SK-N-MC (cell line): Measurements from ENCODE around the gene GRIK3.

Source experiments
- DNase-seq: peaks from one replicate; pipeline ENCODE4 v3.0.0-alpha.2; 2011; ENCODE audit warnings: low read depth, low spot score
- H3K27ac ChIP-seq: fragments of 200-600 bp; sonication (generic); 2 replicates; pipeline ENCODE4 v1.5.1; 2016; ENCODE audit warnings: mixed run types
- H3K36me3 ChIP-seq: fragments of 200-600 bp; sonication (generic); 2 replicates; pipeline ENCODE4 v1.6.1; 2017; ENCODE audit warnings: antibody characterized with exemption, low read length, mixed read lengths; ENCODE audit not compliant: insufficient read depth
- H3K4me3 ChIP-seq: fragments of 200-600 bp; sonication (generic); 2 replicates; pipeline ENCODE4 v1.5.1; 2016
- H3K9ac ChIP-seq: fragments of 200-600 bp; sonication (generic); 2 replicates; pipeline ENCODE4 v1.8.0; 2017; ENCODE audit warnings: mixed run types, mixed read lengths; ENCODE audit not compliant: insufficient read length
- H3K9me3 ChIP-seq: fragments of 200-600 bp; sonication (generic); 2 replicates; pipeline ENCODE4 v1.6.1; 2017; ENCODE audit warnings: low read depth, mild to moderate bottlenecking, antibody characterized with exemption, low read length, moderate library complexity, mixed read lengths
- EZH2 ChIP-seq: fragments of 200-600 bp; sonication (generic); IDR thresholded peaks from one replicate; pipeline ENCODE4 v1.6.1; 2017; ENCODE audit warnings: antibody characterized with exemption
- FOXP2 ChIP-seq: optimal IDR thresholded peaks from 2 replicates; pipeline ENCODE3; 2011; ENCODE audit warnings: mild to moderate bottlenecking, moderate library complexity; ENCODE audit not compliant: insufficient read depth; ENCODE audit errors: extremely low read length, control extremely low read depth
- POLR2AphosphoS5 ChIP-seq: IDR thresholded peaks from 2 replicates; pipeline ENCODE4 v1.6.1; 2012; ENCODE audit warnings: mild to moderate bottlenecking, low read depth, low read length, borderline replicate concordance

GRIK3 gene

DNA sequence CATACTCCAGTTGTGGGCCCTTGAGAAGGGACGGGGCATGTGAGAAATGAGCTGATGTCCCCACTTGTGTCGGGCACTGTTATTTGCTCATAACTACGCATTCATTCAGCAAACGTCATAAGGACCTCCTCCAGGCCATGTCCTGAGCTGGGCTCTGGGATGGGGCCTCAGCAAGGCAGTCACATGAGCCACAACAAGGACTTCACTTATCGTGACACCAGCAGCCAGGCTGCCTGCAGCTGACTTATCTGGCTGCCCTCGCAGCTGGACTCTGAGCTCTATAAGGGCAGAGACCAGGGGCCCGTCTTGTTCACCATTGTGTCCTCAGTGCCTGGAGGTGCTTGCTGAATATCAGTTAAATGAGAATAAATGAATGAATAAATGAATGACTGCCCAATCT is 37.5 kb upstream of the GRIK3 start:
- H3K9me3 ChIP-seq: no peaks in the 10 kb centered on the region
- no peak for DNase-seq
- no peak overlapping the region for H3K9ac ChIP-seq
- TF ChIP-seq POLR2AphosphoS5 (no peak), FOXP2 (no peak), EZH2 (no peak)
- H3K36me3 ChIP-seq: no peaks in the 10 kb centered on the region
- H3K4me3 ChIP-seq: no peak overlapping the region
- no peak overlapping the region for H3K27ac ChIP-seq

DNA sequence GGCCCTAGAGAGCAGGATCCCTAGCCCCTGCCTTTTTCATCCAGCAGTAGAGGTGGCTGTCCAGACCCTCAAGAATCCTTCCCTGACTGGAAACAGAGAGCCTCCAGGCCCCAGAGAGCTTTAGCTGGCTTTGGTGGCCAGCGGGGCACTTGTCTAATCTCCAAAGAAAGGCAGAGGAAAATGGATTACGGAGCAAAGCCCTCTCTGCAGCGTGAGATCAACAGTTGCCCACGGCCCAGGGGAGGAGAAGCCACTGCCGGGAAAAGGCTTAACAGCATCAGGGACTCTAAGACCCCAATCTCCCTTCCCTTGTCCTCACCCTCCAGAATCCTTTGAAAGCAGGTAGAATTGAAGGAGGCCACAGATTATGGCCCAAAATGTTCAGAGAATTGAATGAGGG is 35.8 kb upstream of the GRIK3 start:
- no peaks in the 10 kb centered on the region for H3K9me3 ChIP-seq
- TF ChIP-seq EZH2: no peak
- TF ChIP-seq FOXP2: no peak
- no peak for TF ChIP-seq POLR2AphosphoS5
- no peak for DNase-seq
- no peaks in the 10 kb centered on the region for H3K36me3 ChIP-seq
- H3K4me3 ChIP-seq: no peak overlapping the region
- no peak overlapping the region for H3K27ac ChIP-seq
- no peak overlapping the region for H3K9ac ChIP-seq

DNA sequence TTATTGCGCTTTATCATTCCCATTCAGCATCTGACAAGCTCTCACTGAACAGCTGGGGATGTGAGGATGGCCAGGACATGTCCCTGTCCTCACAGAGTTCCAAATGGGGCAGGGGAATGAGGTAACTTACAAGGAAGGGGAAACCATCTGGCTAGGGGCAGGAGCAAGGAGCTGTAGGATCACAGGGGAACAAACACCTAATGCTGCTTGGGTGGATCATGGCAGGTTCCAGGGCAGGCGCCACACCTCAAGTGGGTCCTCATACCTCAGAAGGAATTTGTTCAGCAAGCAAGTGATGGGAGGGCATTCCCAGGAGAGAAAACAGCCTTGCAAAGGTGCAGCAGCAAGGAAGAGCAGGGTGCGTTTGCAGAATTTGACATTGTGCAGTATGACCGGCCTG is 35.1 kb upstream of the GRIK3 start:
- H3K9ac ChIP-seq: no peak overlapping the region
- no peak overlapping the region for H3K27ac ChIP-seq
- no peaks in the 10 kb centered on the region for H3K36me3 ChIP-seq
- DNase-seq: no peak
- H3K4me3 ChIP-seq: no peak overlapping the region
- no peak for TF ChIP-seq POLR2AphosphoS5
- no peak for TF ChIP-seq FOXP2
- TF ChIP-seq EZH2: no peak
- no peaks in the 10 kb centered on the region for H3K9me3 ChIP-seq

DNA sequence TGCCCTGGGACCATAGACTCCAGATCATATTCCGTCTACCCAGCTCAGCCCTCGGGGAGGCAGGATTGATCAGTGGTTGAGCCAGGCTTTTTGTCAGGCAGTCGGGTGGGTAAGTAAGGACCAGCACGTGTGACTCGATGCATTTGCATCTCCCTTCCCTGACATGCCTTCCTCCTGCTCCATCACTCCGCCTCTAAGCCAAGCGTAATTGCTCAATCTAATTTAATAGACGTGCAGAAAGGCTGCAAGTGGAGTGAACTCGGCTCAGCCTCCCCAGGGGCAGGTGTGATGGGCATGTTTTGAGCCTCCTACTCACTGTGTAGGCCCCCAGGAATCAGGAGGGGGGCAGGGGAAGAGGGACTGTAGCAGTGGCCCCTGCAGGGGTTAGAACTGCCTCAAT is 34.6 kb upstream of the GRIK3 start:
- TF ChIP-seq POLR2AphosphoS5 (no peak), EZH2 (no peak), FOXP2 (no peak)
- no peak for DNase-seq
- Histone ChIP-seq H3K4me3 (no peak overlapping the region), H3K27ac (no peak overlapping the region), H3K9me3 (no peaks in the 10 kb centered on the region), H3K9ac (no peak overlapping the region), H3K36me3 (no peaks in the 10 kb centered on the region)

DNA sequence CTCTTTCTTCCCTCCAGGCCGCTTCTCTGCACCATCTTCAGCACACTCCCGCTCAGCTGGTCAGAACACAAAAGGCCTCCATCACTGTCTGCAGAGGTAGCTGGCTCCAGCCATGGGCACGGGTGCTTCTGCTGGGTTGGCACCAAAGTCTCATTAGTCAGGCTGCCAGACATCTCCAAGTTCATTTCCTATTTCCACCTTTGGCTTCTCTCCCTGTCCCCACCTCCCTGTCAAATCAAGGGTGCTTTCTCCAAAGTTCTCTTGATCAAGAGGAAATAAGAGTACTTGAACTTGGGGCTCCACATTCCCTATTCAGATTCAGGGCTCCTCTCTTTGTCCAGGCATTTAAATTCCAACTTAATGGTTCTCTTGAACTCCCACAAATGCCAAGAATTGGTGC is 33.9 kb upstream of the GRIK3 start:
- Histone ChIP-seq H3K4me3 (no peak overlapping the region), H3K27ac (no peak overlapping the region), H3K9ac (no peak overlapping the region), H3K9me3 (no peaks in the 10 kb centered on the region), H3K36me3 (no peaks in the 10 kb centered on the region)
- TF ChIP-seq FOXP2: no peak
- no peak for TF ChIP-seq POLR2AphosphoS5
- no peak for TF ChIP-seq EZH2
- no peak for DNase-seq

DNA sequence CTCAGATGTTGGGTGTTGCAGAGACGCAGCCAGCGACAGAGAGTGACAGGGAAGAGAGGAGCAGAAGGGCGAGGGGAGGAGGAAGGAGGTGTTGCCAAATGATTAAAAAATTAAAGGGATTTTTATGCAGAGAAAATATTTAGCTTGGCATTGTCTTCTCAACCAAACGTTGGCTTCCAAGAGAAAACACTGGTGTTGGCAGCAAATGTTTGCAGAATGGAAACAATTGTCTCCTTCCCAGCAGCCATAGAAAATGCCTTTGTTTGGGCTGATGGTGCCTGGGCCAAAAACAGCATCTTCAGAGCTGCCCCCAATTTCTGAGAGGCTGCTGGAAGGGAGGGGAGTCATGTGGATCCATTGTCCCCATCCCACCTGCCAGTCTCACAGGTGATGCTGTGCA is 29.7 kb upstream of the GRIK3 start:
- no peak overlapping the region for H3K9ac ChIP-seq
- DNase-seq: no peak
- no peaks in the 10 kb centered on the region for H3K36me3 ChIP-seq
- no peak for TF ChIP-seq EZH2
- TF ChIP-seq POLR2AphosphoS5: no peak
- TF ChIP-seq FOXP2: no peak
- H3K27ac ChIP-seq: no peak overlapping the region
- H3K4me3 ChIP-seq: no peak overlapping the region
- no peaks in the 10 kb centered on the region for H3K9me3 ChIP-seq

DNA sequence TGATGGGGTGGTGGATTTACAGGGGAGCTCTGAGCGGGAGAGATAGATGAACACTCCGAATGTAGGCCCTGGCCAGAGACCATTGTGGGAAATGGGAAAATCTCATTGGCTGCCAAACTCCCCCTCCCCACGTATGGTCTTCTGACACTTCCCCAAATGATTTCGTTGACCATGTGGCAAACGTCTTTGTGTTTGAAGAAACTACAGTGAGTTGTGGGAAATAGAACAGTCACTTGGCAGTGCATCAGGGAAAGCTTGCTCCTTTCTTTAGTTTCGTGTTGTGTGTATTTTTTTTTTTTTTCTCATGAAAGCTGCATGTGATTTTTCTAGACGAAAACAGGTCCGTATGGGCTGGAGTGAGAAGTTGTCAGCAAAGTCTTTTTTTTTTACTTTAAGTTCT is 25.0 kb upstream of the GRIK3 start:
- no peaks in the 10 kb centered on the region for H3K36me3 ChIP-seq
- no peak for DNase-seq
- TF ChIP-seq POLR2AphosphoS5: no peak
- TF ChIP-seq FOXP2: no peak
- TF ChIP-seq EZH2: no peak
- H3K4me3 ChIP-seq: no peak overlapping the region
- no peak overlapping the region for H3K9ac ChIP-seq
- H3K9me3 ChIP-seq: no peaks in the 10 kb centered on the region
- H3K27ac ChIP-seq: no peak overlapping the region

DNA sequence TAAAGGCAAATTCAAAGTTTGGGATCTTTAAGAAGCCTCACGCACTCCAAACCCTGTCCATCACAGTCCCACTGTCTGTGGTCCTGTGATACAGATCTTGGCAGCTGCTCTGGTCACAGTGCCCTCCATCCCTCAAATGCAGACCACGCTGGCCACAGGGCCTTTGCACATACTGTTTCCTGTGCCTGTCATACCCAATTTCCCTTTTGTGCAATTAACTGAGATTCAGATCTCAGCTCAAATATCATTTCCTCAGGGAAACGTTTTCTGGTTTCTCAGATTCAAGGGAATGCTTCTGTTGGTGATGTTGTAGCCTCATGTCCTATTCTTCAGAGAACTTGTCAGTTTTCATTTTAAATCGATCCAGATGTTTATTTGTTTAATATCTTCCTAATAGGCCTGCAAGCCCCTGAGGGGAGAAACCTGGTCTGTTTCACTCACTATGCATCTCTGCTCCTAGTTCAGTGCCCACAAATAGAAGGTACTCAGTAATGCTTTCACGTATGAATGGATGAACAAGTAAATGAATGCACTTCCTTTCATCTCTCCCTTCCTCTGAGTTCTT is 24.2 kb upstream of the GRIK3 start:
- Histone ChIP-seq H3K27ac (no peak overlapping the region), H3K9me3 (no peaks in the 10 kb centered on the region), H3K36me3 (no peaks in the 10 kb centered on the region), H3K9ac (no peak overlapping the region), H3K4me3 (no peak overlapping the region)
- no peak for DNase-seq
- TF ChIP-seq POLR2AphosphoS5: no peak
- no peak for TF ChIP-seq EZH2
- no peak for TF ChIP-seq FOXP2

DNA sequence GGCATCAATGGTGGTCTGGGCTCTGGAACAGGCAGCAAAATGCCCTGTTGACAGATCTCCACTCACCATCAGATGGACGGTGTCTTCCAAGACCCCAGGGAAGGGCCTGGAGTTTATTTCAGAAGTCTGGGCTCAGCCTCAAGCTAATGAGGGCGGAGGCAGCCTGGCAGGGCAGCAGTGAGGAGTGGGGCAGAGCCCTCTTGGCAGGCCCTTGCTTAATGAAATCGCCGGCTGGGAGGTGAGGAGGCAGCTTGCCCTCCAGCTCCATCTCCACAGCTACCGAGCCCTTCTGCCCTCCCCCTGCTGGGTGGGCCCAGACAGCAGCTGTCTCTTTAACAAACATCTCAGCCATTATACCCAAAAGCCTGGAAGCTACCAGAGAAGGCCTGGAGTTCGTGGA is 22.0 kb upstream of the GRIK3 start:
- H3K9ac ChIP-seq: no peak overlapping the region
- no peak overlapping the region for H3K27ac ChIP-seq
- DNase-seq: no peak
- H3K36me3 ChIP-seq: no peaks in the 10 kb centered on the region
- H3K9me3 ChIP-seq: no peaks in the 10 kb centered on the region
- TF ChIP-seq EZH2 (no peak), FOXP2 (no peak), POLR2AphosphoS5 (no peak)
- H3K4me3 ChIP-seq: no peak overlapping the region
